IPS-NIHi7 (cell line): ENCODE data around the gene RCE1.
A peak's percentile ranks its signal among the peaks of the same experiment; 100 is the strongest.
"Not testable (repeated sequence)": the region's sequence is repeated elsewhere in the genome, so short reads cannot be mapped to it uniquely, and the experiment has no call there.

Source experiments
- DNase-seq: peaks from one replicate; pipeline ENCODE4 v3.0.0; 2012; ENCODE audit warnings: mixed read lengths; ENCODE audit errors: extremely low spot score

RCE1 gene

DNA sequence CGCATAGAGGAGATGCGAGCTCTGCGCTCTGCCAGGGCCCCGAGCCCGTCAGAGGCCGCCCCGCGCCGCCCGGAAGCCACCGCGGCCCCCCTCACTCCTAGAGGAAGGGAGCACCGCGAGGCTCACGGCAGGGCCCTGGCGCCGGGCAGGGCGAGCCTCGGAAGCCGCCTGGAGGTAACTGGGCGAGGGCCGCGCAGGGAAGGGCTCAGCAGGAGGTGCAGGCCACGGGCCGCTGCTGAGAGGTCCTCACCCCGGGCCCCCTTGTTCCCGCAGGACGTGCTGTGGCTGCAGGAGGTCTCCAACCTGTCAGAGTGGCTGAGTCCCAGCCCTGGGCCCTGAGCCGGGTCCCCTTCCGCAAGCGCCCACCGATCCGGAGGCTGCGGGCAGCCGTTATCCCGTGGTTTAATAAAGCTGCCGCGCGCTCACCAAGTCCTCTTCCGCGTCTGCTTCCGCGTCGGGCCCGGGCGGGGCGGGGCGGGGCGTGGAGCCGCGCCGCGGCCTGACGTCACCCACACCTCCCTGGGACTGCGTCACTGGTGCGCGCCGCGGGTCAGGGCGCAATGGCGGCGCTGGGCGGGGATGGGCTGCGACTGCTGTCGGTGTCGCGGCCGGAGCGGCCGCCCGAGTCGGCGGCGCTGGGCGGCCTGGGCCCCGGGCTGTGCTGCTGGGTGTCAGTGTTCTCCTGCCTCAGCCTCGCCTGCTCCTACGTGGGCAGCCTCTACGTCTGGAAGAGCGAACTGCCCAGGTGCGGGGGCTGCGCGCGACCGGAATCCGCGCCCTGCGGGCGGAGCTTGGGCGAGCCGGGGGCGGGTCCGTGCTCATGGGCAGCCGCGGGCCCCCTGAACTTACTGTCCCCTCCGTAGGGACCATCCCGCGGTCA, at the start of gene RCE1:
Gene RCE1 (plus strand): TSS at position 546 of the 880 bp plus-strand sequence. CDS start 15 bp downstream, at position 561.
- DNase-seq, result peak; percentile 95

- DNase-seq, result not testable (repeated sequence)
These were observed 43.4 kb upstream of the RCE1 start for GRCh38 chr11:66799815-66800214.

- DNase-seq, result no peak
These were observed 42.4 kb upstream of the RCE1 start for GRCh38 chr11:66800720-66801428.

GRCh38 chr11:66809592-66809991, 33.6 kb upstream of the RCE1 start:
- no peak for DNase-seq

DNA sequence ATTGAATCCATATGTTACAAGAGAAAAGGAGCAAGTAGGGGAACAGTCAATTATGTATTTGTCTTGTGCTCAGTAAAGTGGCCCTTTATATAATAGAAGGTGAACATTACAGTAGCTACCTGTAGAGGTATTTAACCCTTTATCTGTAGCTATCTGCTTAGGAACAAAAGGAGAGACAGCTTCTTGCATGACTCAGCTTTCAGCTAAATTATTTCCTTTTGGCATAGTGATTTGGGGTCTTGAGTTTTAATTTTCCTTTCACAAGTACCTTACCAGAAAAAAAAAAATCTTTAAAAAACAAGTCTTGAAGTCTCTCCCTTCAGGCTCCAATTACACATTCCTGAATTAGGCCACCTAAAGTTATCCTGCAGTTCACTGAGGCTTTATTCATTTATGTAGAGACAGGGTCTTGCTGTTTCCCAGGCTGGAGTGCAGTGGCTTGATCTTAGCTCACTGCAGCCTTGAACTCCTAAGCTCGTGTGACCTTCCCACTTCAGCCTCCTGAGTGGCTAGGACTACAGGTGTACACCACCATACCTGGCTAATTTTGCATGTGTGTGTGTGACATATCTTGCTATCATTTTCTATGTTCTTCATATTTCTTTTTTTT, 32.6 kb upstream of the RCE1 start:
- DNase-seq, result no peak

- DNase-seq, result no peak
These were observed 28.6 kb upstream of the RCE1 start for GRCh38 chr11:66814678-66815077.

- DNase-seq, result no peak
These were observed 27.6 kb upstream of the RCE1 start for GRCh38 chr11:66815646-66816045.

DNA sequence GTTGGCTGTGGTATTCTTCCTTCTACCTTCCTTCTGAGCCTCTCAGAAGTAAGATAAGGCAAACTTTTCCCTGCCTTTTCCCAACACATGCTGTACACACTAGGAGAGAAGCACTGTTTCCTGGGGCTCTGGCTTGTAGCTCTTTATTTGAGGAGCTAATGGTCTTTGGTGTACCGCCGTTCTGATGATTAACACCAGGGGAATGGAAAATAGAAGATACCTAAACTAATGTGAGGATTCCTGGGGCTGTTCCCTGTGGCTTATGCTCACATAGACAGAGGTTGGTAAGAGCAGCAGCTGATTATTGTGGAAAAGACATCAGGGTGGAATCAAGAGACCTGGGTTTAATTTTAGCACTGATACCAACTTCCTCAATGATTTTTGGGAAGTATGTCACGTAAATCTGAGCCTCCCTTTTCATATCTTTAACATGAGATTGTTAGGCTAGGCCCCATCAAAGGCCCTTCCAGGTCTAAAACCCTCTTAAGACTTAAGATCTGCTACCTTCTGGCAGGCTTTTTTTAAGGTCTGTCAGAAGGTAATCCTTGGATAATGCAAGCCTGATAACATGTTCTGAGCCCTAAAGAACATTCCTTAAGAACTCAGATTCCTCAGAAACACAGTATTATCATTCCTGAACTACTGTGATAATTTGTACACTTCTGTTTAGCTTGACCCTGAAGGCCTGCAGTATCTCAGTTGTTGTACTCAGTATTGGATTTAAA, 24.8 kb upstream of the RCE1 start:
- no peak for DNase-seq

DNA sequence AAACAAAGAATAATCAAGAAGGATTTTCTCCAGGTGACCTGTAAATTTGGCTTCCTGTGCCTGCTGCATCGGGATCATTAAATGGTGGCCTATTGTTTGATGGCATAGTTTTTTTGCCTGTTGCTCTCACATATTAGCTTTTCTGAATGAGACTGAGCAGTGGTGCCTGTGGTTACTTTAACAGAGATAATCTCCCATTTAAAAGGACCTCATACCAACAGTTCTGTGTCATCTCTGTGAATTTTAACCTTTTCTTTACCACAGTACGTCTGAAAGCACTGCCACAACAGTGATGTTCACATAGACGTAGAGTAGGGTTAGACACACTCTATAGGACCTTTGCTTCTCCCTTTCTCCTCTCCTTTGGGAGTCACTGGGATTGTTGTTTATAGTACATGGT, 22.9 kb upstream of the RCE1 start:
- DNase-seq, result no peak

- no peak for DNase-seq
These were observed 22.3 kb upstream of the RCE1 start for GRCh38 chr11:66820901-66821300.

DNA sequence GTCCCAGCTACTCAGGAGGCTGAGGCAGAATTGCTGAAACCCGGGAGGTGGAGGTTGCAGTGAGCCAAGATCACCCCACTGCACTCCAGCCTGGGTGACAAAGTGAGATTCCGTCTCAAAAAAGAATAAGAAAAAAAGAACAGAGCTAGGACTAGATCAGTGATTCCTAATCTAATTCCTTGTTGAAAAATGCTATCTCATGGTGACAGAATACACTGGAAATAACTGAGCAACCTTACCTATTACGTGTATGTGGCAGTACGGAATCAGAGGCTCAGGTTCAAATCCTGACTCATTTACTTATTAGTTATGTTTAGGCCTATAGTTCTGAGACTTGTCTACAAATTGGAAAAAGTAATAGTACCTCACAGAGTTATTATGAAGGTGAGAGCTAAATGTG, 19.5 kb upstream of the RCE1 start:
- DNase-seq, result no peak

DNA sequence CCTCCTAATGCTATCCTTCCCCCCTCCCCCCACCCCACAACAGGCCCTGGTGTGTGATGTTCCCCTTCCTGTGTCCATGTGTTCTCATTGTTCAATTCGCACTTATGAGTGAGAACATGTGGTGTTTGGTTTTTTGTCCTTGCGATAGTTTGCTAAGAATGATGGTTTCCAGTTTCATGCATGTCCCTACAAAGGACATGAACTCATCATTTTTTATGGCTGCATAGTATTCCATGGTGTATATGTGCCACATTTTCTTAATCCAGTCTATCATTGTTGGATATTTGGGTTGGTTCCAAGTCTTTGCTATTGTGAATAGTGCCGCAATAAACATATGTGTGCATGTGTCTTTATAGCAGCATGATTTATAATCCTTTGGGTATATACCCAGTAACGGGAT, 18.7 kb upstream of the RCE1 start:
- not testable (repeated sequence) for DNase-seq

GRCh38 chr11:66834539-66834845, 8.7 kb upstream of the RCE1 start:
- DNase-seq, result no peak

DNA sequence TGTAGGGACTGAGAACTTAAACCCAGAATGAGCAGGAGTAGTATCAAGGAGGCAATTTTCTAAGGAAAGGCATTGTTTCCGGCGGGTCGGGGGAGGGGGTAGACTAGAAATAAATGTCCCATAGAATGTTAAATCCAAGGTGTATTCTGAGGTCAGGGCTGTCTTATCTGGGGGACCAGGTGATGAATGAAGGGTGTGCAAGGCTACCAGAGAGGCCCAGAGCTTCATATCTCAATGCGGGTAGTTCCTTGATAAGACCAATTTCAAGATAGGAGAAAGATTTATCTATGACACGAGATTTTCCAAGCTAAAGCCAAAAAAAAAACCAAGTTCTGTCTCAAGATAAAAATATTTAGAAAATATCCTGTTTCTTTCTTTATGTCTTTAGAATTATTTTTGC, 8.3 kb upstream of the RCE1 start:
- DNase-seq, result no peak

DNA sequence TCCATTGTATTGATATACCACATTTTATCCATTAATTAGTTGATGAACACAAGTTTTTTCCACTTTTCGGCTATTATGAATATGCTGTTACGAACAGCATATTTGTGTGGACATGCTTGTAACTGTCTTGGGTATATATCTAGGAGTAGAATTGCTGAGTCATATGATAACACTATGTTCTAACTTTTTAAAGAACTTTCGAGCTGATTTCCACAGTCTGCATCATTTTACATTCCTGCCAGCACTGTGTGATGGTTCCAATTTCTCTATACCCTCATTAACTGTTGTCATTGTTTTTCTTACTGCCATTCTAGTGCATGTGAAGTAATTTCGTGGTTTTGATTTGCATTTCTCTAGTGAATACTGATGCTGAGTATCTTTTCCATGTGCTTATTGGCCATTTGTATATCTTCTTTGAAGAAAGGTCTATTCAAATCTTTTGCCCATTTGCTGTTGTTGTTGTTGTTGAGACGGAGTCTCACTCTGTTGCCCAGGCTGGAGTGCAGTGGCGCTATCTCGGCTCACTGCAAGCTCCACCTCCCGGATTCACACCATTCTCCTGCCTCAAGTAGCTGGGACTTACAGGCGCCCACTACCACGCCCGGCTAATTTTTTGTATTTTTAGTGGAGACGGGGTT, 7.4 kb upstream of the RCE1 start:
- no peak for DNase-seq

DNA sequence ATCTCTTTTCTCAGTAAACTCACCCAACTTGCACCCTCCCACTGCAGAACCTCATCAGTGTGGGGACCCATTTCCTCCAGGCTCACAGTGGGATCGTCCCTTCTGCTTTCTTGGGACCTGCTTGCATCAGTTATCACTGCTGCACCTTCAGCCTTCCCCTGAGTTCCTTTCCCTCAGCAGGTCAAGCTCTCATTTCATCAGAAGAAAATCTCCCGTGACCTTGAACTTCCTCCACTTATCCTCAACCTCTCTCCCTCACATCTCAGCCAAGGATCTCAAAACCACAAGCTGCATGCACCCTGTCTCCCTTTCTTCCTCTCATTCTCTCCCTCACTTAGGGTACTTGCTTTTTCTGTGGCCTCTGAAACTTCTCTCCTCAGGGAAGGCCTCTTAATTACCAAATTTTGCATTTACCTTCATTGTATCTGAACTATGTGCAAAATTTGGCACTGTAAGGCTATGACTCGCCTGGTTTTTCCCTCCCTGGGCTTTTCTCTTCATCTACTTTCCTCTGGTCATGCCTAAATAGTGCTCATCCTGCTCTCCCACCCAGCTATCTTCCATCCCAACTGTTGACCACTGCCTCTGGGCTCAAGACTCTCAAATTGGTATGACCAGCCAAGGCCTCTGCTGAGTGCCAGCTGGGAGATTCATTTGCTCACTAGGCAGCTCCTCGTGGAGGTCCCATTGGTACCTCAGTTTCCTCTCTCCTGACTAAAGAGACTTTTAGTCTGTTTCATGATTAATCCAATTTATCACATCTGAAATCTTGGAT, 2.7 kb upstream of the RCE1 start:
- no peak for DNase-seq

- no peak for DNase-seq
These were observed 1.4 kb upstream of the RCE1 start for GRCh38 chr11:66841861-66842260.

- DNase-seq, result no peak
These were observed 743 bp upstream of the RCE1 start for GRCh38 chr11:66842501-66842895.

GRCh38 chr11:66843776-66844495, 695 bp downstream of the RCE1 start:
- DNase-seq, result no peak

GRCh38 chr11:66844496-66845142, 1.4 kb downstream of the RCE1 start:
- no peak for DNase-seq
